ENCODE measurements around the gene TARS1.

- no peak for TF ChIP-seq TAF1 (IDR thresholded peaks at IDR 0.05; ENCODE audit: low read depth, low read length)
- no peak for TF ChIP-seq RXRA (IDR thresholded peaks at IDR 0.05; ENCODE audit: insufficient read depth, low read depth, low read length)
- no peak for TF ChIP-seq USF2 (IDR thresholded peaks at IDR 0.05; ENCODE audit: low read length)
- TF ChIP-seq TEAD4 (IDR thresholded peaks at IDR 0.05; ENCODE audit: low read depth, low read length) = no peak
- no peak for TF ChIP-seq RBBP5 (IDR thresholded peaks at IDR 0.05; ENCODE audit: borderline replicate concordance, low read depth, low read length)
- no peak for TF ChIP-seq POLR2A (IDR thresholded peaks at IDR 0.05; ENCODE audit: control extremely low read depth in 1 of 2, low read depth in 2 of 2, low read length in 2 of 2)
- TF ChIP-seq CTCF (IDR thresholded peaks at IDR 0.05; ENCODE audit: control extremely low read depth in 1 of 3, insufficient read depth in 1 of 3, low read depth in 1 of 3, low read length in 3 of 3) = no peak
Measured at GRCh38 chr5:33477816-33478215, 37.1 kb downstream of the TARS1 start.
